GM08714 (cell line): Measurements from ENCODE around the gene USP15.
"Not testable (repeated sequence)": the region's sequence is repeated elsewhere in the genome, so short reads cannot be mapped to it uniquely, and the experiment has no call there.

Source experiments
- H3K4me3 ChIP-seq: fragments of 200-500 bp; sonication (Bioruptor generic); 2 replicates; pipeline ENCODE4 v1.5.1; 2014; ENCODE audit warnings: mild to moderate bottlenecking, low read length, inconsistent platforms
- ZNF274 ChIP-seq: IDR thresholded peaks from 2 replicates; pipeline ENCODE4 v1.6.1; 2012; ENCODE audit warnings: mild to moderate bottlenecking, low read depth, low read length

USP15 gene

GRCh38 chr12:62345667-62346066, 85.5 kb downstream of the USP15 start:
- TF ChIP-seq ZNF274: no peak
- no peak overlapping the region for H3K4me3 ChIP-seq

GRCh38 chr12:62346817-62347216, 86.6 kb downstream of the USP15 start:
- H3K4me3 ChIP-seq: no peak overlapping the region
- no peak for TF ChIP-seq ZNF274

GRCh38 chr12:62347922-62348650, 87.9 kb downstream of the USP15 start:
- TF ChIP-seq ZNF274: no peak

GRCh38 chr12:62350554-62350953, 90.3 kb downstream of the USP15 start:
- H3K4me3 ChIP-seq: no peak overlapping the region
- TF ChIP-seq ZNF274: no peak

More at GRCh38 chr12:62347922-62348650, 87.9 kb downstream of the USP15 start:
- H3K4me3 ChIP-seq: no peak overlapping the region

GRCh38 chr12:62351326-62351725, 91.1 kb downstream of the USP15 start:
- H3K4me3 ChIP-seq: no peak overlapping the region

GRCh38 chr12:62361048-62361447, 100.8 kb downstream of the USP15 start:
- TF ChIP-seq ZNF274: no peak
- H3K4me3 ChIP-seq: no peak overlapping the region

More at GRCh38 chr12:62351326-62351725, 91.1 kb downstream of the USP15 start:
- TF ChIP-seq ZNF274: no peak

GRCh38 chr12:62363506-62363905, 103.3 kb downstream of the USP15 start:
- no peak for TF ChIP-seq ZNF274
- H3K4me3 ChIP-seq: no peak overlapping the region

GRCh38 chr12:62364697-62365096, 104.5 kb downstream of the USP15 start:
- H3K4me3 ChIP-seq: not testable (repeated sequence)

GRCh38 chr12:62365846-62366245, 105.6 kb downstream of the USP15 start:
- not testable (repeated sequence) for H3K4me3 ChIP-seq

- H3K4me3 ChIP-seq: not testable (repeated sequence)
Measured at GRCh38 chr12:62368430-62369223, 108.4 kb downstream of the USP15 start.

- H3K4me3 ChIP-seq: no peak overlapping the region
- no peak for TF ChIP-seq ZNF274
Measured at GRCh38 chr12:62370189-62370588, 110.0 kb downstream of the USP15 start.

- TF ChIP-seq ZNF274: no peak
- H3K4me3 ChIP-seq: no peak overlapping the region
Measured at GRCh38 chr12:62371661-62372060, 111.5 kb downstream of the USP15 start.

- TF ChIP-seq ZNF274: no peak
- no peak overlapping the region for H3K4me3 ChIP-seq
Measured at GRCh38 chr12:62372134-62372533, 111.9 kb downstream of the USP15 start.

GRCh38 chr12:62372825-62373224, 112.6 kb downstream of the USP15 start:
- TF ChIP-seq ZNF274: no peak

GRCh38 chr12:62375603-62376002, 115.4 kb downstream of the USP15 start:
- H3K4me3 ChIP-seq: no peak overlapping the region
- TF ChIP-seq ZNF274: no peak

More at GRCh38 chr12:62372825-62373224, 112.6 kb downstream of the USP15 start:
- no peak overlapping the region for H3K4me3 ChIP-seq
